GM23338 (cell line): ENCODE measurements around the gene NOTCH1. TPM values are rescaled to one million over a fixed set of nuclear protein-coding genes. Genes with fewer than 3 reads are reported as not detected.

Experiments used
- ATAC-seq: fragments of 200-7000 bp; cut with Tn5 transposase; 3 replicates; pipeline ENCODE4 v1.9.1; 2020
- DNase-seq: peaks from one replicate; pipeline ENCODE4 v3.0.0-alpha.2; 2015; ENCODE audit warnings: low spot score
- H2AFZ ChIP-seq: fragments of 200-600 bp; sonication (generic); 2 replicates; pipeline ENCODE4 v1.8.0; 2016; ENCODE audit warnings: antibody characterized with exemption, mild to moderate bottlenecking, moderate library complexity
- H3F3A ChIP-seq: fragments of 200-600 bp; sonication (generic); replicated peaks from 2 replicates; pipeline ENCODE4 v1.8.0; 2017; ENCODE audit warnings: antibody characterized with exemption, mixed run types, low read depth
- H3K27ac ChIP-seq: fragments of 200-600 bp; sonication (generic); 2 replicates; pipeline ENCODE4 v1.6.1; 2016; ENCODE audit warnings: low read depth
- H3K27me3 ChIP-seq: fragments of 200-600 bp; sonication (generic); 2 replicates; pipeline ENCODE4 v1.8.0; 2016; ENCODE audit warnings: mild to moderate bottlenecking, mixed run types, moderate library complexity; ENCODE audit not compliant: insufficient read depth
- H3K36me3 ChIP-seq: fragments of 200-600 bp; sonication (generic); 2 replicates; pipeline ENCODE4 v1.8.0; 2016; ENCODE audit warnings: mild to moderate bottlenecking; ENCODE audit not compliant: insufficient read depth
- H3K4me1 ChIP-seq: fragments of 200-600 bp; sonication (generic); 2 replicates; pipeline ENCODE4 v1.8.0; 2016; ENCODE audit warnings: mild to moderate bottlenecking, moderate library complexity; ENCODE audit not compliant: insufficient read depth
- H3K4me2 ChIP-seq: fragments of 200-600 bp; sonication (generic); 2 replicates; pipeline ENCODE4 v1.7.1; 2017; ENCODE audit warnings: mixed run types
- H3K4me3 ChIP-seq: fragments of 200-600 bp; sonication (generic); 2 replicates; pipeline ENCODE4 v1.6.1; 2016; ENCODE audit warnings: mixed run types
- H3K79me2 ChIP-seq: fragments of 200-600 bp; sonication (generic); replicated peaks from 2 replicates; pipeline ENCODE4 v1.8.0; 2017; ENCODE audit warnings: mild to moderate bottlenecking; ENCODE audit not compliant: insufficient read depth
- H3K9me2 ChIP-seq: fragments of 200-600 bp; sonication (generic); 2 replicates; pipeline ENCODE4 v1.8.0; 2017; ENCODE audit not compliant: insufficient read depth
- H4K20me1 ChIP-seq: fragments of 200-600 bp; sonication (generic); replicated peaks from 2 replicates; pipeline ENCODE4 v1.8.0; 2017; ENCODE audit warnings: mild to moderate bottlenecking; ENCODE audit not compliant: insufficient read depth
- H3K27ac Mint-ChIP-seq: 2 replicates; pipeline ENCODE4 v1.8.0; 2020; ENCODE audit warnings: inconsistent platforms, mild to moderate bottlenecking, moderate library complexity, mixed read lengths
- H3K27me3 Mint-ChIP-seq: 3 replicates; pipeline ENCODE4 v1.8.0; 2022; ENCODE audit warnings: low read depth, mild to moderate bottlenecking, moderate library complexity, mixed read lengths, inconsistent platforms; ENCODE audit not compliant: insufficient read depth, poor library complexity
- H3K36me3 Mint-ChIP-seq: 3 replicates; pipeline ENCODE4 v1.8.0; 2021; ENCODE audit warnings: low read depth, mild to moderate bottlenecking, inconsistent platforms, moderate library complexity, mixed read lengths
- H3K4me1 Mint-ChIP-seq: 3 replicates; pipeline ENCODE4 v1.8.0; 2020; ENCODE audit warnings: mild to moderate bottlenecking, inconsistent platforms, mixed read lengths
- H3K4me3 Mint-ChIP-seq: 3 replicates; pipeline ENCODE4 v1.8.0; 2021; ENCODE audit warnings: moderate library complexity, mild to moderate bottlenecking, inconsistent platforms, mixed read lengths
- H3K9me3 Mint-ChIP-seq: 3 replicates; pipeline ENCODE4 v1.8.0; 2020; ENCODE audit warnings: moderate library complexity, mild to moderate bottlenecking, inconsistent platforms, mixed read lengths
- ETS1 ChIP-seq: IDR thresholded peaks from 2 replicates; pipeline ENCODE4 v1.6.1; 2016; ENCODE audit warnings: antibody characterized with exemption
- EZH2 ChIP-seq: fragments of 200-600 bp; sonication (generic); IDR thresholded peaks from one replicate; pipeline ENCODE4 v1.8.0; 2017; ENCODE audit warnings: antibody characterized with exemption, mild to moderate bottlenecking, low read depth; ENCODE audit not compliant: unreplicated experiment
- NANOG ChIP-seq: IDR thresholded peaks from 2 replicates; pipeline ENCODE4 v1.6.1; 2016; ENCODE audit warnings: antibody characterized with exemption, borderline replicate concordance
- STAT1 ChIP-seq: IDR thresholded peaks from one replicate; pipeline ENCODE4 v1.6.1; 2016; ENCODE audit warnings: antibody characterized with exemption; ENCODE audit not compliant: unreplicated experiment
- polyA plus RNA-seq: library from polyadenylated mRNA; unstranded; fragments of >200 nt; fragmentation: Nextera tagmentation; extraction: Ambion mirVana; gene quantifications from 2 replicates; pipeline ENCODE4 v1.2.1, GENCODE V29; 2016
- total RNA-seq: library from RNA; depleted of rRNA; stranded (reverse); fragments of >200 nt; shearing (Covaris generic); gene quantifications from 2 replicates; pipeline ENCODE4 v1.2.3, GENCODE V29; 2014
- TF ChIP-seq, protein P1 (sequence below): fragments of 250-450 bp; sonication (Bioruptor Pico); IDR thresholded peaks from 2 replicates; pipeline ENCODE4 v1.5.0; 2020; ENCODE audit warnings: mild to moderate bottlenecking, moderate library complexity

NOTCH1 gene
- total and polyA plus RNA-seq, 2 experiments from 2014 or later, result 9.9 to 97.2 TPM

- Mint-ChIP-seq H3K4me3 (no peak overlapping the region; the same call in 2 of the 3 replicates), H3K36me3 (peaks cover 27% of the 10 kb centered on the region), H3K4me1 (peaks cover 8% of the 10 kb centered on the region), H3K9me3 (peaks cover 38% of the 10 kb centered on the region), H3K27ac (no peak overlapping the region), H3K27me3 (peaks cover 24% of the 10 kb centered on the region)
- Histone ChIP-seq H4K20me1 (no peaks in the 10 kb centered on the region), H3K79me2 (no peaks in the 10 kb centered on the region), H3K9me2 (no peaks in the 10 kb centered on the region), H3K4me3 (no peak overlapping the region), H3K4me2 (no peak overlapping the region), H3F3A (peaks cover 4% of the 10 kb centered on the region; the same call in 1 of the 2 replicates), H3K27ac (no peak overlapping the region), H2AFZ (no peak overlapping the region), H3K4me1 (no peaks in the 10 kb centered on the region), H3K27me3 (peaks cover 9% of the 10 kb centered on the region; the same call in 1 of the 2 replicates), H3K36me3 (no peaks in the 10 kb centered on the region)
- no peak for DNase-seq
- TF ChIP-seq ETS1, result no peak
- TF ChIP-seq, protein P1, sequence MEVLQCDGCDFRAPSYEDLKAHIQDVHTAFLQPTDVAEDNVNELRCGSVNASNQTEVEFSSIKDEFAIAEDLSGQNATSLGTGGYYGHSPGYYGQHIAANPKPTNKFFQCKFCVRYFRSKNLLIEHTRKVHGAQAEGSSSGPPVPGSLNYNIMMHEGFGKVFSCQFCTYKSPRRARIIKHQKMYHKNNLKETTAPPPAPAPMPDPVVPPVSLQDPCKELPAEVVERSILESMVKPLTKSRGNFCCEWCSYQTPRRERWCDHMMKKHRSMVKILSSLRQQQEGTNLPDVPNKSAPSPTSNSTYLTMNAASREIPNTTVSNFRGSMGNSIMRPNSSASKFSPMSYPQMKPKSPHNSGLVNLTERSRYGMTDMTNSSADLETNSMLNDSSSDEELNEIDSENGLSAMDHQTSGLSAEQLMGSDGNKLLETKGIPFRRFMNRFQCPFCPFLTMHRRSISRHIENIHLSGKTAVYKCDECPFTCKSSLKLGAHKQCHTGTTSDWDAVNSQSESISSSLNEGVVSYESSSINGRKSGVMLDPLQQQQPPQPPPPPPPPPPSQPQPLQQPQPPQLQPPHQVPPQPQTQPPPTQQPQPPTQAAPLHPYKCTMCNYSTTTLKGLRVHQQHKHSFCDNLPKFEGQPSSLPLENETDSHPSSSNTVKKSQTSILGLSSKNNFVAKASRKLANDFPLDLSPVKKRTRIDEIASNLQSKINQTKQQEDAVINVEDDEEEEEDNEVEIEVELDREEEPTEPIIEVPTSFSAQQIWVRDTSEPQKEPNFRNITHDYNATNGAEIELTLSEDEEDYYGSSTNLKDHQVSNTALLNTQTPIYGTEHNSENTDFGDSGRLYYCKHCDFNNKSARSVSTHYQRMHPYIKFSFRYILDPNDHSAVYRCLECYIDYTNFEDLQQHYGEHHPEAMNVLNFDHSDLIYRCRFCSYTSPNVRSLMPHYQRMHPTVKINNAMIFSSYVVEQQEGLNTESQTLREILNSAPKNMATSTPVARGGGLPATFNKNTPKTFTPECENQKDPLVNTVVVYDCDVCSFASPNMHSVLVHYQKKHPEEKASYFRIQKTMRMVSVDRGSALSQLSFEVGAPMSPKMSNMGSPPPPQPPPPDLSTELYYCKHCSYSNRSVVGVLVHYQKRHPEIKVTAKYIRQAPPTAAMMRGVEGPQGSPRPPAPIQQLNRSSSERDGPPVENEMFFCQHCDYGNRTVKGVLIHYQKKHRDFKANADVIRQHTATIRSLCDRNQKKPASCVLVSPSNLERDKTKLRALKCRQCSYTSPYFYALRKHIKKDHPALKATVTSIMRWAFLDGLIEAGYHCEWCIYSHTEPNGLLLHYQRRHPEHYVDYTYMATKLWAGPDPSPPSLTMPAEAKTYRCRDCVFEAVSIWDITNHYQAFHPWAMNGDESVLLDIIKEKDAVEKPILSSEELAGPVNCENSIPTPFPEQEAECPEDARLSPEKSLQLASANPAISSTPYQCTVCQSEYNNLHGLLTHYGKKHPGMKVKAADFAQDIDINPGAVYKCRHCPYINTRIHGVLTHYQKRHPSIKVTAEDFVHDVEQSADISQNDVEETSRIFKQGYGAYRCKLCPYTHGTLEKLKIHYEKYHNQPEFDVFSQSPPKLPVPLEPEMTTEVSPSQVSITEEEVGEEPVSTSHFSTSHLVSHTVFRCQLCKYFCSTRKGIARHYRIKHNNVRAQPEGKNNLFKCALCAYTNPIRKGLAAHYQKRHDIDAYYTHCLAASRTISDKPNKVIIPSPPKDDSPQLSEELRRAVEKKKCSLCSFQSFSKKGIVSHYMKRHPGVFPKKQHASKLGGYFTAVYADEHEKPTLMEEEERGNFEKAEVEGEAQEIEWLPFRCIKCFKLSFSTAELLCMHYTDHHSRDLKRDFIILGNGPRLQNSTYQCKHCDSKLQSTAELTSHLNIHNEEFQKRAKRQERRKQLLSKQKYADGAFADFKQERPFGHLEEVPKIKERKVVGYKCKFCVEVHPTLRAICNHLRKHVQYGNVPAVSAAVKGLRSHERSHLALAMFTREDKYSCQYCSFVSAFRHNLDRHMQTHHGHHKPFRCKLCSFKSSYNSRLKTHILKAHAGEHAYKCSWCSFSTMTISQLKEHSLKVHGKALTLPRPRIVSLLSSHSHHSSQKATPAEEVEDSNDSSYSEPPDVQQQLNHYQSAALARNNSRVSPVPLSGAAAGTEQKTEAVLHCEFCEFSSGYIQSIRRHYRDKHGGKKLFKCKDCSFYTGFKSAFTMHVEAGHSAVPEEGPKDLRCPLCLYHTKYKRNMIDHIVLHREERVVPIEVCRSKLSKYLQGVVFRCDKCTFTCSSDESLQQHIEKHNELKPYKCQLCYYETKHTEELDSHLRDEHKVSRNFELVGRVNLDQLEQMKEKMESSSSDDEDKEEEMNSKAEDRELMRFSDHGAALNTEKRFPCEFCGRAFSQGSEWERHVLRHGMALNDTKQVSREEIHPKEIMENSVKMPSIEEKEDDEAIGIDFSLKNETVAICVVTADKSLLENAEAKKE (CRISPR knock-in tag), result no peak
- no peak for TF ChIP-seq STAT1
- no peak for TF ChIP-seq EZH2
- no peak for TF ChIP-seq NANOG
- ATAC-seq, result no peak
Observed at GRCh38 chr9:136558373-136558772, 12.5 kb upstream of the NOTCH1 start.
